ENCODE results near the gene GCN1.
"Not testable (repeated sequence)": the region's sequence is repeated elsewhere in the genome, so short reads cannot be mapped to it uniquely, and the experiment has no call there.

The GCN1 gene

DNA sequence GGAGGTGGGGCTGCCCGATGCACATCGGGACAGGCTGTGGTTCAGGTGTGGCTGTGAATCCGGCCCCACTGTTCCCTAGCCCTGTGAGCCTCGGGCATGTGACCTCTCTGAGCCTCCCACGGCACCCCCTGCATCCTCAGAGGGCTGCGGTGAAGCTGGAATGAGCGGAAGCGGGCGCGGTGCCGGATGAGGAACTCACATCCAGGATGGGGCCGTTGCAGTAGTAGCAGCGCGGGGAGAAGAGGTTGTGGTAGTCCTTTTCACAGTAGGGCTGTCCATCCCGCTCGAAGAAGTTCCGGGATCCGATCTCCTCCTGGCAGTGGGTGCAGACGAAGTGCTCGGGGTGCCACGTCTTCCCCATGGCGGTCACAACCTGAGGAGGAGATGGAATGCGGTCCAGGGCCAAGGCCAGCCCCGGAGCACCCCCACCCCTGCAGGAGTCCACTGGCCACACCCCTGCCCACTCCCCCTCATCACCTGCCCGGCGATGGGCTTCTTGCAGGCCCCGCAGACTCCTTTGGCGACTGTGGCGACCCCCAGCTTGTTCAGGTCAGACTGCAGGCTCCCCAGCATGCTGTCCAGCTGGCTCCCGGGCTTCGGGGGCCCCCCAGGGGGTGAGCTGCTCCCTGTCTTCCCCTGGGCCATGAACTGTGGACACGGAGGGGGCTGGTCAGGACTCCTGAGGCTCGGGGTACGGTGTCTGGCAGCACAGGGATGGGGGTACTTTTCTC lies 20.3 kb upstream of the GCN1 start:
- H3K9me3 ChIP-seq (ENCODE audit: control insufficient read depth, insufficient read depth, low read depth, low read length) = no peaks in the 10 kb centered on the region
- ChIA-PET CTCF (interaction anchor here (0.6 kb wide), 1 partner anchor 20 kb away, joined by 4 read pairs; no protein-coding TSS in a partner anchor), POLR2A (interaction anchor here (1.3 kb wide), 1 partner anchor 13 kb away, joined by 5 read pairs; the partner anchor contains the start of gene RPLP0)
- H3K36me3 ChIP-seq (ENCODE audit: control insufficient read depth in 2 of 2, insufficient read depth in 1 of 2, low read length in 2 of 2) = peaks cover 3 to 72% of the 10 kb centered on the region in 2 experiments; a peak in 2 of 3 replicates
- no peaks in the 10 kb centered on the region for H3K4me1 ChIP-seq (ENCODE audit: control insufficient read depth, insufficient read depth, low read length)
- peak; percentile 23; the same call in 1 of the 2 replicates for TF ChIP-seq GLIS2 (tag by site-specific recombination; IDR thresholded peaks at IDR 0.05)
- no peak for TF ChIP-seq ZNF324 (tag by site-specific recombination; IDR thresholded peaks at IDR 0.05)
- no peak for TF ChIP-seq ZBTB7A (tag by site-specific recombination; IDR thresholded peaks at IDR 0.05; ENCODE audit: low read depth)
- peak; percentile 7; the same call in 1 of the 2 replicates for TF ChIP-seq GLIS1 (tag by site-specific recombination; IDR thresholded peaks at IDR 0.05)
- no peak for TF ChIP-seq ZNF670 (tag by site-specific recombination; IDR thresholded peaks at IDR 0.05; ENCODE audit: low read depth)
- TF ChIP-seq BCL11B (tag by site-specific recombination; IDR thresholded peaks at IDR 0.05; ENCODE audit: low read depth) = no peak
- no peak overlapping the region for H3K27ac ChIP-seq (ENCODE audit: extremely low read depth, low read depth, low read length)
- H3K4me3 ChIP-seq (ENCODE audit: low read depth, low read length) = no peak overlapping the region

DNA sequence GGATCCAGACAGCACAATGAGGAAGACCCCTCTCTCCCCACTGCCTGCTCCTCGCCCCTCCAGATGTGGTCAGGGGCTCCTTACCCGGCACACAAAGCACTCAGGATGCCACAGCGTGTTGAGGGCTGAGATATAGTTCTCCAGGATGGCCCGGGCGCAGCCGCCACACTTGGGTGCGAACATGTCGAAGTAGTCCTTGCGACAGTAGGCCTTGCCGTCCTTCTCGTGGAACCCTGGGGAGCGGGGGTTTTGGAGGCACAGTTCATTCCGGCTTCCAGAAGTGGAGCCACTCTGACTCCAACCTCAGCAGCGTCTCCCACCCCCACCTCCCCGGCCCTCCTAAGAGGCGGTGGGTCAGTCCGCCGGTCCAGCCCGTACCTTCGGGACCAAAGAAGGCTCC lies 19.2 kb upstream of the GCN1 start:
- Histone ChIP-seq H3K4me1 (ENCODE audit: control insufficient read depth, insufficient read depth, low read length) (no peaks in the 10 kb centered on the region), H3K27ac (ENCODE audit: extremely low read depth, low read depth, low read length) (no peak overlapping the region), H3K36me3 (ENCODE audit: control insufficient read depth in 2 of 2, insufficient read depth in 1 of 2, low read length in 2 of 2) (peaks cover 3 to 63% of the 10 kb centered on the region in 2 experiments; a peak in 2 of 3 replicates), H3K4me3 (ENCODE audit: low read depth, low read length) (no peak overlapping the region), H3K9me3 (ENCODE audit: control insufficient read depth, insufficient read depth, low read depth, low read length) (no peaks in the 10 kb centered on the region)
- TF ChIP-seq, protein P1, sequence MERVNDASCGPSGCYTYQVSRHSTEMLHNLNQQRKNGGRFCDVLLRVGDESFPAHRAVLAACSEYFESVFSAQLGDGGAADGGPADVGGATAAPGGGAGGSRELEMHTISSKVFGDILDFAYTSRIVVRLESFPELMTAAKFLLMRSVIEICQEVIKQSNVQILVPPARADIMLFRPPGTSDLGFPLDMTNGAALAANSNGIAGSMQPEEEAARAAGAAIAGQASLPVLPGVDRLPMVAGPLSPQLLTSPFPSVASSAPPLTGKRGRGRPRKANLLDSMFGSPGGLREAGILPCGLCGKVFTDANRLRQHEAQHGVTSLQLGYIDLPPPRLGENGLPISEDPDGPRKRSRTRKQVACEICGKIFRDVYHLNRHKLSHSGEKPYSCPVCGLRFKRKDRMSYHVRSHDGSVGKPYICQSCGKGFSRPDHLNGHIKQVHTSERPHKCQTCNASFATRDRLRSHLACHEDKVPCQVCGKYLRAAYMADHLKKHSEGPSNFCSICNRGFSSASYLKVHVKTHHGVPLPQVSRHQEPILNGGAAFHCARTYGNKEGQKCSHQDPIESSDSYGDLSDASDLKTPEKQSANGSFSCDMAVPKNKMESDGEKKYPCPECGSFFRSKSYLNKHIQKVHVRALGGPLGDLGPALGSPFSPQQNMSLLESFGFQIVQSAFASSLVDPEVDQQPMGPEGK (tag by site-specific recombination; IDR thresholded peaks at IDR 0.05) = no peak
- TF ChIP-seq MEIS1 (CRISPR knock-in tag; IDR thresholded peaks at IDR 0.05; ENCODE audit: borderline replicate concordance) = no peak
- ChIA-PET CTCF (no interaction called here), POLR2A (interaction anchor here (1.3 kb wide), 1 partner anchor 12 kb away, joined by 5 read pairs; the partner anchor contains the start of gene RPLP0)

DNA sequence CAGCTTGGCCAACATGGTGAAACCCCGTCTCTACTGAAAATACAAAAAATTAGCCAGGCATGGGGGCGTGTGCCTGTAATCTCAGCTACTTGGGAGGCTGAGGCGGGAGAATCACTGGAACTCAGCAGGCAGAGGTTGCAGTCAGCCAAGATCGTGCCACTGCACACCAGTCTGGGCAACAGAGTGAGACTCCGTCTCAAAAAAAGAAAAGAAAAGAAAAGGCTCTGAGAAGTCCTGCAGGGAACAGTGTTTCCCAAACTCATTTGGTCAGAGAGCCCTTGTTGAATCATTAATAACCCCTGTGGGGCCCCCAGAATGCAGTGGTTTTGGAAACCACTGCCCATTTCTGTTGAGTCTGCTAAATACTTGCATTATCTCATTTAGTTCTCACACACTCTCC lies 18.7 kb upstream of the GCN1 start:
- CTCF ChIA-PET = interaction anchor here (1.3 kb wide), 1 partner anchor 13 kb away, joined by 4 read pairs; the partner anchor contains the start of gene RPLP0
- H3K27ac ChIP-seq (ENCODE audit: extremely low read depth, low read depth, low read length); H3K4me3 ChIP-seq (ENCODE audit: low read depth, low read length); H3K4me1 ChIP-seq (ENCODE audit: control insufficient read depth, insufficient read depth, low read length); H3K9me3 ChIP-seq (ENCODE audit: control insufficient read depth, insufficient read depth, low read depth, low read length): not testable (repeated sequence)
- POLR2A ChIA-PET = interaction anchor here (1.3 to 4.7 kb wide), 2 partner anchors 10 to 13 kb away, joined by 4 to 36 read pairs; partner anchors contain the start of gene RPLP0
- peak; percentile 95 for TF ChIP-seq ZNF239 (tag by site-specific recombination; IDR thresholded peaks at IDR 0.05)
- peaks cover 3 to 59% of the 10 kb centered on the region in 2 experiments; a peak in 2 of 3 replicates for H3K36me3 ChIP-seq (ENCODE audit: control insufficient read depth in 2 of 2, insufficient read depth in 1 of 2, low read length in 2 of 2)

DNA sequence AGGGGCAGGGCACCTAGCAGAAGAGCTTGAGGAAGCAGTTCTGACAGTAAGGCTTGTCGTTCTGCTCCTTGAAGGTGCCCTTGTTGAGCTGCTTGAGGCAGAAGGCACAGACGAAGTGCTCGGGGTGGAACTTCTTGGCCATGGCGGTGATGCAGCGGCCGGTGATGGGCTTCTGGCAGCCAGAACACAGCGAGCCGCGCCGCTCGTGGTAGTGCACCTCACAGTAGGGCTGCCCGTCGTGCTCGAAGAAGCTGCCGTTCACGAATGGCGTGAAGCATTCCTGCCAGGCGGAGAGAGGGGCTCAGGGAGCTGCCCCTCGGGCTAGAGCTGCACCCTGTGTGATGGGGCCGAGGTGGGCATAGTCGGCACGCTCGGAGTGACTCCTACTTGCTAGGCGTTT lies 17.8 kb upstream of the GCN1 start:
- peaks cover 8 to 65% of the 10 kb centered on the region in 2 experiments for H3K36me3 ChIP-seq (ENCODE audit: control insufficient read depth in 2 of 2, insufficient read depth in 1 of 2, low read length in 2 of 2)
- no peaks in the 10 kb centered on the region for H3K4me1 ChIP-seq (ENCODE audit: control insufficient read depth, insufficient read depth, low read length)
- TF ChIP-seq KLF10 (tag by site-specific recombination; IDR thresholded peaks at IDR 0.05) (no peak), ZNF366 (tag by site-specific recombination; conservative IDR thresholded peaks at IDR 0.05) (no peak), ZNF529 (tag by site-specific recombination; IDR thresholded peaks at IDR 0.05; ENCODE audit: insufficient replicate concordance) (no peak), SCRT2 (tag by site-specific recombination; IDR thresholded peaks at IDR 0.05) (no peak), KLF16 (tag by site-specific recombination; IDR thresholded peaks at IDR 0.05) (no peak), ZFP37 (tag by site-specific recombination; IDR thresholded peaks at IDR 0.05) (no peak), WT1 (tag by site-specific recombination; IDR thresholded peaks at IDR 0.05) (no peak), ZNF23 (tag by site-specific recombination; IDR thresholded peaks at IDR 0.05; ENCODE audit: borderline replicate concordance) (no peak), ZNF610 (tag by site-specific recombination; IDR thresholded peaks at IDR 0.05; ENCODE audit: borderline replicate concordance) (no peak)
- TF ChIP-seq, protein P2, sequence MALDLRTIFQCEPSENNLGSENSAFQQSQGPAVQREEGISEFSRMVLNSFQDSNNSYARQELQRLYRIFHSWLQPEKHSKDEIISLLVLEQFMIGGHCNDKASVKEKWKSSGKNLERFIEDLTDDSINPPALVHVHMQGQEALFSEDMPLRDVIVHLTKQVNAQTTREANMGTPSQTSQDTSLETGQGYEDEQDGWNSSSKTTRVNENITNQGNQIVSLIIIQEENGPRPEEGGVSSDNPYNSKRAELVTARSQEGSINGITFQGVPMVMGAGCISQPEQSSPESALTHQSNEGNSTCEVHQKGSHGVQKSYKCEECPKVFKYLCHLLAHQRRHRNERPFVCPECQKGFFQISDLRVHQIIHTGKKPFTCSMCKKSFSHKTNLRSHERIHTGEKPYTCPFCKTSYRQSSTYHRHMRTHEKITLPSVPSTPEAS (tag by site-specific recombination; IDR thresholded peaks at IDR 0.05) = no peak
- H3K9me3 ChIP-seq (ENCODE audit: control insufficient read depth, insufficient read depth, low read depth, low read length) = no peaks in the 10 kb centered on the region
- ChIA-PET CTCF (interaction anchor here (0.7 to 1.3 kb wide), 2 partner anchors 12 to 80 kb away, joined by 3 to 4 read pairs; partner anchors contain the start of gene RPLP0), POLR2A (interaction anchor here (0.9 to 4.7 kb wide), 4 partner anchors 9 to 79 kb away, joined by 3 to 36 read pairs (median 4); partner anchors contain the start of gene RPLP0)
- H3K4me3 ChIP-seq (ENCODE audit: low read depth, low read length) = no peak overlapping the region
- no peak overlapping the region for H3K27ac ChIP-seq (ENCODE audit: extremely low read depth, low read depth, low read length)
